ENCODE measurements around the gene RIPOR3.

DNA sequence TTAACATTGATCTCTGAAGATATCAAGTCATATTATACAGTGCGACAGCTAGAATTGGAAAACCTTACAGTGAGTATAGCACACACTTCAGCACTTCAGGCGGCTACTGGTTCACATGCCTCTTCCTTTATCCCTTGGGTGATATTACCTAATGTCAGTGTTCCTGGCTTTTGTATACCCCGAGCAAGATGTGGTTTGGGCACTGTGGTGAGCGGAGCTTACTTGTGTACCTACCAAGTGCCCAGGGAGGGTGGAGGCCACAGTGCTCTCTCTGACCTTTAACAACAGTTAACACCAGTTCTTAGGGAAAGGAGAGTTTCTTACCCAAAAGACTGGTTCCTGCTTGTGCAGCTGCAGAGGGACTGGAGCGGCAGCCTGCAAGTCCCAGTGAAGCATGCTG is 116.8 kb downstream of the RIPOR3 start:
- TF ChIP-seq, protein P1, sequence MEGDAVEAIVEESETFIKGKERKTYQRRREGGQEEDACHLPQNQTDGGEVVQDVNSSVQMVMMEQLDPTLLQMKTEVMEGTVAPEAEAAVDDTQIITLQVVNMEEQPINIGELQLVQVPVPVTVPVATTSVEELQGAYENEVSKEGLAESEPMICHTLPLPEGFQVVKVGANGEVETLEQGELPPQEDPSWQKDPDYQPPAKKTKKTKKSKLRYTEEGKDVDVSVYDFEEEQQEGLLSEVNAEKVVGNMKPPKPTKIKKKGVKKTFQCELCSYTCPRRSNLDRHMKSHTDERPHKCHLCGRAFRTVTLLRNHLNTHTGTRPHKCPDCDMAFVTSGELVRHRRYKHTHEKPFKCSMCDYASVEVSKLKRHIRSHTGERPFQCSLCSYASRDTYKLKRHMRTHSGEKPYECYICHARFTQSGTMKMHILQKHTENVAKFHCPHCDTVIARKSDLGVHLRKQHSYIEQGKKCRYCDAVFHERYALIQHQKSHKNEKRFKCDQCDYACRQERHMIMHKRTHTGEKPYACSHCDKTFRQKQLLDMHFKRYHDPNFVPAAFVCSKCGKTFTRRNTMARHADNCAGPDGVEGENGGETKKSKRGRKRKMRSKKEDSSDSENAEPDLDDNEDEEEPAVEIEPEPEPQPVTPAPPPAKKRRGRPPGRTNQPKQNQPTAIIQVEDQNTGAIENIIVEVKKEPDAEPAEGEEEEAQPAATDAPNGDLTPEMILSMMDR (IDR thresholded peaks at IDR 0.05), result no peak
- no peak for TF ChIP-seq ZFX (IDR thresholded peaks at IDR 0.05; ENCODE audit: borderline replicate concordance)

All from 22Rv1 (cell line).